Transverse colon (tissue), 4 donors: ENCODE results near the gene UBE2S. TPM values are rescaled to one million over a fixed set of nuclear protein-coding genes. Genes with fewer than 3 reads are reported as not detected.
"Not testable (repeated sequence)": the region's sequence is repeated elsewhere in the genome, so short reads cannot be mapped to it uniquely, and the experiment has no call there.

ENCODE experiments used
- DNase-seq: peaks from one replicate; pipeline ENCODE4 v3.0.0-alpha.2; 2019
- H3K27ac ChIP-seq, 4 donors: fragments of 200-600 bp; sonication (generic); 2 replicates each; pipeline ENCODE4 v1.5.1; 2016 to 2018; ENCODE audit warnings: inconsistent platforms in 4 of 4
- H3K27me3 ChIP-seq: fragments of 200-600 bp; sonication (generic); 2 replicates; pipeline ENCODE4 v1.5.1; 2017; ENCODE audit warnings: inconsistent platforms
- H3K36me3 ChIP-seq, 4 donors: fragments of 200-600 bp; sonication (generic); 2 replicates each; pipeline ENCODE4 v1.5.1; 2017 to 2019; ENCODE audit warnings: inconsistent platforms in 4 of 4
- H3K4me1 ChIP-seq, 4 donors: fragments of 200-600 bp; sonication (generic); 2 replicates each; pipeline ENCODE4 v1.5.1; 2017 to 2020; ENCODE audit warnings: inconsistent platforms in 4 of 4
- H3K4me3 ChIP-seq, 4 donors: fragments of 200-600 bp; sonication (generic); 1 replicate in 1 of 4; 2 replicates in 3 of 4; pipeline versions ENCODE4 v1.5.1 to v1.6.1; 2017 to 2019; ENCODE audit warnings: inconsistent platforms in 4 of 4
- H3K9me3 ChIP-seq, 2 donors: fragments of 200-600 bp; sonication (generic); 2 replicates each; pipeline ENCODE4 v1.5.1; 2017 to 2019; ENCODE audit warnings: inconsistent platforms in 2 of 2
- CTCF ChIP-seq, 5 experiments: fragments of 200-600 bp in 3 of 5; fragments of 450-650 bp in 2 of 5; sonication (generic) in 3 of 5; IDR thresholded peaks; 1 replicate in 2 of 5; 2 replicates in 3 of 5; pipeline ENCODE4 v1.5.1; 2016 to 2017; ENCODE audit warnings: antibody characterized with exemption in 5 of 5, inconsistent platforms in 3 of 5, mild to moderate bottlenecking in 2 of 5, moderate library complexity in 1 of 5
- EP300 ChIP-seq: sonication (generic); formaldehyde crosslinking; IDR thresholded peaks from one replicate; pipeline ENCODE4 v1.6.1; 2017; ENCODE audit warnings: antibody characterized with exemption, low read depth
- POLR2A ChIP-seq: fragments of 450-650 bp; IDR thresholded peaks from one replicate; pipeline ENCODE4 v1.6.1; 2016; ENCODE audit warnings: antibody characterized with exemption, mild to moderate bottlenecking, moderate library complexity
- POLR2AphosphoS5 ChIP-seq, 3 donors: sonication (generic); formaldehyde crosslinking; IDR thresholded peaks; one replicate each; pipeline ENCODE4 v1.6.1; 2016; ENCODE audit warnings: antibody characterized with exemption in 3 of 3
- WGBS, 2 donors: methylation state at CpG; one replicate each; pipeline ENCODE4 v1.1.5; 2018; ENCODE audit warnings: low coverage in 1 of 2; 5-methylcytosine and 5-hydroxymethylcytosine counted together
- in situ Hi-C, 4 donors: fragments of 200-750 bp; cut with MboI; loops; one replicate each; pipeline versions ENCODE4 v1.15.0 to v1.15.1; 2017; ENCODE audit warnings: low sequenced_read_pairs in 3 of 4, low pct_ligation_motif_present in 1 of 4, low pct_unique_long_range_greater_than_20kb in 1 of 4
- intact Hi-C: fragments of 100-400 bp; cut with DNase I; formaldehyde crosslinking; loops from one replicate; pipeline ENCODE4 v1.15.1; 2023; ENCODE audit warnings: low total_unique reads
- total RNA-seq, 4 donors: library from RNA; depleted of rRNA; stranded (reverse); fragments of >200 nt; gene quantifications; one replicate each; pipeline ENCODE4 v1.1.0, GENCODE V29; 2016

UBE2S gene
- total RNA-seq, 4 donors from 2014 or later: 12.4 to 40.8 (median 18.1) TPM

GRCh38 chr19:55405638-55406037, 1.9 kb downstream of the UBE2S start:
- Histone ChIP-seq H3K27me3 (no peaks in the 10 kb centered on the region), H3K27ac (no peak overlapping the region), H3K9me3 (no peaks in the 10 kb centered on the region), H3K36me3 (peaks cover 0 to 14% (median 0%) of the 10 kb centered on the region in 4 donors), H3K4me3 (no peak overlapping the region), H3K4me1 (peaks cover 0 to 27% (median 21%) of the 10 kb centered on the region in 4 donors)
- intact Hi-C loops: loop anchor here (2.0 kb wide), 1 partner anchor 65 kb away; no protein-coding TSS in a partner anchor
- in situ Hi-C loops: loop anchor here in 2 of 4 donors (25.0 kb wide), 1 partner anchor 118 kb away; the partner anchor contains the start of genes BRSK1 (in 2 of the 2) and HSPBP1 (in 2 of the 2)
- TF ChIP-seq CTCF (IDR thresholded peaks at IDR 0.05) (no peak), POLR2AphosphoS5 (IDR thresholded peaks at IDR 0.05) (no peak), POLR2A (no peak), EP300 (no peak)
- DNase-seq: no peak
- 93 to 100% methylated on average over 1 to 5 of the region's 5 CpGs for WGBS, 2 donors

- H3K27me3 ChIP-seq: no peaks in the 10 kb centered on the region
- in situ Hi-C loops: loop anchor here in 2 of 4 donors (25.0 kb wide), 1 partner anchor 115 kb away; the partner anchor contains the start of genes BRSK1 (in 2 of the 2) and HSPBP1 (in 2 of the 2)
- no peak for DNase-seq
- H3K27ac ChIP-seq: no peak overlapping the region
- intact Hi-C loops: no loop called here
- peaks cover 0 to 18% (median 0%) of the 10 kb centered on the region in 4 donors for H3K36me3 ChIP-seq
- peaks cover 0 to 20% (median 18%) of the 10 kb centered on the region in 4 donors for H3K4me1 ChIP-seq
- TF ChIP-seq CTCF (IDR thresholded peaks at IDR 0.05) (no peak), EP300 (no peak), POLR2AphosphoS5 (IDR thresholded peaks at IDR 0.05) (no peak), POLR2A (no peak)
- no peaks in the 10 kb centered on the region for H3K9me3 ChIP-seq
- H3K4me3 ChIP-seq: no peak overlapping the region
- WGBS, 2 donors: 90% methylated on average over 2 of the region's 2 CpGs; no CpG with 5 or more reads in 1 of the 2 donors
Observed at GRCh38 chr19:55402509-55402908, 5.1 kb downstream of the UBE2S start.

DNA sequence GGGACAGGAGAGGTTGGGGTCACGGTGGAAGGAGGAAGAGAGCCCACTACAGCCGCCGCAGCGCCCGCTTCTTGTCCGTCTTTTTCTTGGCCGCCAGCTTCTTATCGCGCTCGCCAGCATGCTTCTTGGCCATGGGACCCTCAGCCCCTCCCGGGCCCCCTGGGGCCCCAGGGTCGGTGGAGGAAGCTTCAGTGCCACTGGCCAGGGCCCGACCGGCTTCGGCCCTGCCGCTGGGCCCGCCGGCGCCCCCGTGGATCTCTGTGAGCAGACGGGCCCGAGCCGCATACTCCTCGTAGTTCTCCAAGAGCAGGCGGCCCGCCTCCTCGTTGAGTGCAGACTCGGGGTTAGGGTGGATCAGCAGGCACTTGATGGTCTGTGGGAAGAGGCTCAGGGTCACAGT, 6.2 kb downstream of the UBE2S start:
- in situ Hi-C loops: loop anchor here in 2 of 4 donors (25.0 kb wide), 1 partner anchor 114 kb away; the partner anchor contains the start of genes BRSK1 (in 2 of the 2) and HSPBP1 (in 2 of the 2)
- H3K27me3 ChIP-seq, DNase-seq, H3K27ac ChIP-seq, H3K4me3 ChIP-seq, H3K9me3 ChIP-seq, intact Hi-C loops: not testable (repeated sequence)
- Histone ChIP-seq H3K4me1 (peaks cover 0 to 11% (median 9%) of the 10 kb centered on the region in 4 donors), H3K36me3 (peaks cover 0 to 18% (median 0%) of the 10 kb centered on the region in 4 donors)
- 91% methylated on average over 24 of the region's 28 CpGs; no CpG with 5 or more reads in 1 of the 2 donors for WGBS, 2 donors

- peaks cover 0 to 2% (median under 1%) of the 10 kb centered on the region in 4 donors for H3K4me1 ChIP-seq
- TF ChIP-seq POLR2AphosphoS5 (IDR thresholded peaks at IDR 0.05) (no peak), CTCF (IDR thresholded peaks at IDR 0.05) (no peak), EP300 (no peak), POLR2A (no peak)
- in situ Hi-C loops: loop anchor here in 2 of 4 donors (25.0 kb wide), 1 partner anchor 113 kb away; the partner anchor contains the start of genes BRSK1 (in 2 of the 2) and HSPBP1 (in 2 of the 2)
- intact Hi-C loops: no loop called here
- no peak overlapping the region for H3K4me3 ChIP-seq
- H3K27ac ChIP-seq: no peak overlapping the region
- peaks cover 0 to 18% (median 0%) of the 10 kb centered on the region in 4 donors for H3K36me3 ChIP-seq
- no peaks in the 10 kb centered on the region for H3K9me3 ChIP-seq
- 80 to 86% methylated on average over 2 to 14 of the region's 14 CpGs for WGBS, 2 donors
- no peak for DNase-seq
- no peaks in the 10 kb centered on the region for H3K27me3 ChIP-seq
Observed at GRCh38 chr19:55400281-55401087, 7.1 kb downstream of the UBE2S start.
